DMS114 treated with DMSO at 0.1 percent for 48 hours (cell line): ENCODE data around the gene MIOX.
"Not testable (repeated sequence)": the region's sequence is repeated elsewhere in the genome, so short reads cannot be mapped to it uniquely, and the experiment has no call there.

Experiments
- DNase-seq: peaks from one replicate; lab custom pipeline; 2025; ENCODE audit not compliant: unreplicated experiment; lab: John Stamatoyannopoulos, UW

MIOX gene

DNA sequence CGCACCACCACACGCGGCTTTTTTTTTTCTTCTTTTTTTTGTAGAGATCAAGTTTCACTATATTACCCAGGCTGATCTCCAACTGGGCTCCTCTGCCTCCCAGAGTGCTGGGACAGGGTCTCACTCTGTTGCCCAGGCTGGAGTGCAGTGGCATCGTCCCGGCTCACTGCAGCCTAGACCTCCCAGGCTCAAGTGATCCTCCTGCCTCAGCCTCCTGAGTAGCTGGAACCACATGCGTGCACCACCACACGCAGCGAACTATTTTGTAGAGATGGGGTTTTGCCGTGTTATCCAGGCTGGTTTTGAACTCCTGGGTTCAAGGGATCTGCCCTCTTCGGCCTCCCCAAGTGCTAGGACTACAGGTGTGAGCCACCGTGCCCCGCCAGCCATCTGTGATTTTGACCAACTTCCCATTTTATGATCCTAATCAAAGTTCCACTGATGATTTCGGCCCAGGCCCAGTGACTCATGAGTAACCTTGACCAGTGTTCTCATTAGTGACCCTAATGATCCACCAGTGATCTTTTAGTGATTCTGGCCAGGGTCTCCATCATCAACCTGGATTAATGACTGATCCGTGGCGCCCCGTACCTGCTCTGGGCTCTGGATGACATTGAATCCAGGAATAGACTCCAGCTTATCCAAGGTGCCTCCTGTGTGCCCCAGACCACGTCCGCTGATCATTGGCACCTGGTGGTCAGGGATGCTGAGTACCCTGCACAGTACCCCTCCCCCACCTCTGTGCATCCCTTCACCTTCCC, 41.4 kb downstream of the MIOX start:
- no peak for DNase-seq

DNA sequence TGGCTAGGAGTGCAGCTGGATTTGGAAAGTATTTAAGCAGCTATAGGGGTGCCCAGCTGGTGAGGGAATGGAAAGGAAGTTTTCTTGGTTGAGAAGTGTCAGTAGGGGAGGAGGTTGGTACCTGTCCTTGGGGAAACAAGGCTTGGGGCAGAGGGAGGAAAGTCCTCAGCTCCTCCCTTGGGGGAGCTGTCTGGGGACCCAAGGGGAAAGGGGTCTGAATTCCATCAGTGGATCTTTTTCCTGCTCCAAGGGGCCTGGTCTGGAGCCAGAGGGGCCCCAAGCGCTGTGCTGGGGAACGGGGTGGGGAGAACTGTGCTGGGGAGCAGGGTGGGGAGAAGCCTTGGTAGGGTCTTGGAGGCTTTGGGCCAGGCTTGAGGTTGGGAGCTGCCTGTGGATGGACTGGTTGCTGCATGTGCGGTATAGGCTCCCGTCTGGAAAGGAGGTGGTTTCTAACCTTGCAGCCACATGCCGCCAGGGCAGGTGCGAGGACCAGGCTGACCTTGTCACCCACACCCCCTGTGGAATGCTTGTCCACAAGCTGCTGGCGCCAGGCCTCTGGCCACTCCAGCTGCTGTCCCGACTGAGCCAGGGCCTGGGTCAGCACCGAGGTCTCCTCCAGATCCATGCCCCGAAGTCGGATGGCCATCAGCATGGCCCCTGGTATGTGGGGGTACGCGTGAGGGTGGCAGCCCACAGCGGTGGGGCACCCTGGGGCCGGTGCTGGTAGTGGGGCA, 42.2 kb downstream of the MIOX start:
- DNase-seq = no peak

DNA sequence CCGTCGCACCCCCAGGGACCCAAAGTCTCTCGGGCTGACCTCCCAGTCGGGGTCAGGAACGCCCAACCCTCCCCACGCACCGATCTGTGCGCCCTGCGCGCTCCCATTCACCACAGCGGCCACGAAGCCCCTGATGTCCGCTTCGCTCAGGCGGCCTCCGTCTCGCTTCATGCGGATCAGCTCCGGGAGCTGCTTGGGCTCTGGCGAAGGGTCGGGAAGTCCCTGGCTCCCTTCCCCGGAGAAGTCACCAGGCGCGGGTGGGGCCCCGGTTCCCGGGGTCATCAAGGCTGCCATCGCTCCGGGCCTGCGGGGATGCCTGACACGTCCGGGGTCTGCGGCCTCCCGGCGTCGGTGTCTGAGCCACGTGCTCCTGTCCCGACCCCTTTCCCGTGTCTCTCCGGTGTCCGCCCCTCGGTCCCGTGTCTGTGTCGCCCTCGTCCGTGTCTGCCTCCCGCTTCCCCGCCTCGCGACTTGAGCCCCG, 42.8 kb downstream of the MIOX start:
- DNase-seq = no peak

DNA sequence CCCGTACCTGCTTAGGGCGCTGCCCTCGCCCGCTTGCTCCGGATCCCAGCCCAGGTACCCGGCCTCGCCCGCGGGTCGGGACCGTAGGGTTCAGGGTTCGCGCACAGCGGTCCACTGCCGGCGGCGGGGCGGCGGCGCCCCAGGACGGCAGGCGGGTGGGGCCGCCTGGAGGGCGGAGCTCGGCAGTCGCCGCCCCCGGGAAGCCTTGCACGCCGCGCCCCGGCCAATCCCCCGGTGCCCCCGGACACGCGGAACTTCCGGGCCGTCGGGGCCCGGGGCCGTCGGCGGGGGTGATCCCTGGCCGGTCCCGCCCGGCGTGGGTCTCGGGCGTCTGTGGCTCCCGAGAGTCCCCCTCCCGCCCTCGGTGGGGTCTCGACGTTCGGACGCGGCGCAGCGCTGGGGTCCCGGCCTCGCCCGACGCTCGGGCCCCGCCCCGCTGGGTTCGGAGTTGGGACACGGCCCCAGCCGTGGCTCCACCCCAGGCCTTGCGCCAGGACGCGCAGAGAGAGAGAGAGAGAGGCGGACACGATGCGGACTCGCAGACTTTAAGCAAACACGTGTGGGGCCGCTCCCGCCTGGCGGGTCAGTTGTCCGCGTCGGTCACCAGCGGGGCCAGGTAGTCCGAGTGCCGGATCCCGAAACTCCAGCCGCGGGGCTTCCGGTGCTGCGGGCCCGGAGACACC, 43.4 kb downstream of the MIOX start, which contains the start of gene TYMP:
TYMP (minus strand) TSS at position 116 of the 683 bp plus-strand sequence. CDS start 303 bp downstream, outside the sequence.
- DNase-seq = no peak

DNA sequence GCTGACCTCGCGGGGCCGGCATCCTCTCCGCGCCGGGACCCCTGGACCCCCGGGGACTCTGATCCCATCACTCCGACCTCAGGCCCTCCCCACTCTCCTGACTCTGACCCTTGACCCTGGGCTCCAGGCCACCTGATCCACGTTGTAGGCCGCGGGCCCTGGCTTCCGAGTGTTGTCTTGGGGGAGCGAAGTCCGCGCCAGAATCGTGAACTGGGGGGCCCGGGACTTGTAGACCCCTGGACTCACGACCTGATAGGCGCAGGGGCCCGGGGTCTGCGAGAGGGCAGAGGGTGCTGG, 43.9 kb downstream of the MIOX start:
- DNase-seq = no peak

DNA sequence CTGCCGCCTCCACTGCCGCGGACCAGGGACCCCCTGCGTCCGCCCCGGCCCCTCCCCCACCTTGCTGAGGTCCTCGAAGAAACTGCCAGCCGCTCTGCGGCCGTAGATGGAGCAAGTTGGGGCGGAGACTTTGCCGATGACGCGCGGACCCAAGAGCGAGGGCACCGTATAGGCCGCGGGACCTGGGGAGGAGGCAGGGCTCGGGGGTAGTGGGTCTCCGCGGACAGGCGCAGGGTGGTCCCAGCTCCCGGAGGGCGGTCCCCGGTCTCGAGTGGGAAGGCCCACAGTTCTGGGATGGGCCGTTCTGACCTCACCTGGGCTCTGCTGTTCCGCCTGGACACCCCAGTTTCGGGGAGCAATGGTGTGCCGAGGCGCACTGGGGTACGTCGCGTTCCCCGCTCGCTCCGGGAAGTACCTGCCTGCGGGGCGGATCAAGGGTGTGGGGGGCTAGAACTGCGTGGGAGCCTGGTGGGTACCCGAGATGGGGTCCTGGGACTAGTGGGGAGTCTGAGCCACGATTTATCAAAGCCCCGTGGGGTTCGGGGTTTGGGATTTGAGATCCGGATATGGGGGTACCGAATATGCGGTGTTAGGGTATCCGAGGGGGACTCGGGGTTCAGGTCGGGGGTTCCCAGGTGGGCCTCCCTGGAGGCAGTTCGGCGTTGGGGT, 44.4 kb downstream of the MIOX start:
- DNase-seq = peak; percentile 22

DNA sequence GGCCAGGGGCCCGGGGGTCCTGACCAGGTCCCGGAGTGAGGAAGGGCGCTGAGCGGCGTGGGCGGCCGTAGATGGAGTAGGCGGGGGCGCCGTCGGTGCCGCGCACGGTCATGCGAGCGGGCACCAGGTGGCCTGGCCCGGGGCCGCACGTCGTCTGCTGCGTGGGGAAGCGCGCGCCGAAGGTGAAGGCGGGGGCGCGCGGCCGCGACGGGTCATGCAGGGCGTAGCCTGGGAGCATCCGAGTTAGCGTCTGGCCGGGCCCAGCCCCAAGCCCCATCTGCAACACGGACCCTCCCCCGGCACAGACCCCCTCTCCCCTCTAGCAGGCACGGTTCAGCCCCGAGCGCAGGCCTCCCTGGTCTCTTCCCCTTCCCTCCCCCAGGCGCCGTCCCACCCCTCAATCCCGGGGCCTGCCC, 44.9 kb downstream of the MIOX start:
- DNase-seq = no peak

DNA sequence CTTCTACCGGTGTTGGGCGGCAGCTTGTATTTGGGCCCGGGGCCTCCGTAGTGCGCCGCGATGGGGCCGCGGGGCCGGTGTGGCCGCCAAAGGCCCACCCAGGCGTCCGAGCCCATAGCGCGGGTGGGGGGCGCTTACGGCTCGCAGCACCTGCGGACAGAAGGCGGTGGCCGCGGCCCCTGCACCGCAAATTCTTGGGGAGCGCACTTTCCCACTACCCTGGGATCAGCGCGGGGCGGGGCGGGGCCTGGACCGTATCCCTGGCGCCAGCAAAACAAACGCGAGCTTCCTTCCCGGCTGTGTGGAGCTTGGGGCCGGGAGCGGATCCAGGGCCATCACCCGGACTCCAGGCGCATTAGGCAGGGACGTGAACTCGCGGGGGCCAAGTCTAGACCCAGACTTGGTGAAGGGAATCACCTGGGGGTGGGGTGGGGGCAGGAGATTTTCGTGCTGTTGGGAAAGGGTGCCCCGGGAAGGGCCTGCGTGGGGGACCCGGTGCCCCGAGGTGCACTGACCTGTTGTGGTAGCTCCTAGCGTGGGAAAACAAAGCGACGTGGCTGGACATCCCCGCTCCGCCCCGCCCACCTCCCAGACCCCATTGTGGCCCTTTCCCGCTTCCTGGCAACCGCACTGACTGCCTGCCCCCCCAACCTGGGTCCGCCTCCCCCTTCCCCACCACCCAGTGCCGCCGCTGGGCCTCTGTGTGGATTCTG, 45.5 kb downstream of the MIOX start:
- no peak for DNase-seq

DNA sequence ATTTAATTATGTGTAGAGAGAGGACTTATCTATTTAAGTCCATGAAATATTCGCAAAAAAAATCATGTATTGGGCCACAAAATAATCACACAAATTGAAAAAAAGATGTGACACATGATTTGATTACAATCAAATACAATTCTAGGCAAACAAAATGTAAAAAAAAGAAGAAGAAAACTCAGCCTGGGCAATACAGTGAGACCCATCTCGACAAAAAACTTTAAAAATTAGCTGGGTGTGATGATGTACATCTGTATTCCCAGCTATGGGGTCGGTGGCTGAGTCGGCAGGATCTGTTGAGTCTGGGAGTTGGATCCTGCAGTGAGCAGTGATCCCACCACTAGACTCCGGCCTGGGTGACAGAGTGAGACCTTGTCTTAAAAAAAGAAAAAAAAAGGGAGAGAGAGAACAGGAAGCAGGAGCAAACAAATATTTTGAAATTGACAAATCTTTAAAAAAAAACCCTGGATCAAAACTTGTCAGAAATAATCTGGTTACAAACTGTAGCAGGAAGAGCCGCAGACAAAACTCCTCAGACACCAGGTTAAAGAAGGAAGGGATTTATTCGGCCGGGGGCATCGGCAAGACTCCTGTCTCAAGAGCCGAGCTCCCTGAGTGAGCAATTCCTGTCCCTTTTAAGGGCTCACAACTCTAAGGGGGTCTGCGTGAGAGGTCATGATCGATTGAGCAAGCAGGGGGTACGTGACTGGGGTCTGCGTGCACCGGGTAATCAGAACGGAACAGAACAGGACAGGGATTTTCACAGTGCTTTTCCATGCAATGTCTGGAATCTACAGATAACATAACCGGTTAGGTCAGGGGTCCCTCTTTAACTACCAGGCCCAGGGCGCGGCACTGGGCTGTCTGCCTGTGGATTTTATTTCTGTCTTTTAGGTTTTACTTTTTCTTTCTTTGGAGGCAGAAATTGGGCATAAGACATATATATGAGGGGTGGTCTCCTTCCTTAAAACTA, 46.5 kb downstream of the MIOX start:
- no peak for DNase-seq

DNA sequence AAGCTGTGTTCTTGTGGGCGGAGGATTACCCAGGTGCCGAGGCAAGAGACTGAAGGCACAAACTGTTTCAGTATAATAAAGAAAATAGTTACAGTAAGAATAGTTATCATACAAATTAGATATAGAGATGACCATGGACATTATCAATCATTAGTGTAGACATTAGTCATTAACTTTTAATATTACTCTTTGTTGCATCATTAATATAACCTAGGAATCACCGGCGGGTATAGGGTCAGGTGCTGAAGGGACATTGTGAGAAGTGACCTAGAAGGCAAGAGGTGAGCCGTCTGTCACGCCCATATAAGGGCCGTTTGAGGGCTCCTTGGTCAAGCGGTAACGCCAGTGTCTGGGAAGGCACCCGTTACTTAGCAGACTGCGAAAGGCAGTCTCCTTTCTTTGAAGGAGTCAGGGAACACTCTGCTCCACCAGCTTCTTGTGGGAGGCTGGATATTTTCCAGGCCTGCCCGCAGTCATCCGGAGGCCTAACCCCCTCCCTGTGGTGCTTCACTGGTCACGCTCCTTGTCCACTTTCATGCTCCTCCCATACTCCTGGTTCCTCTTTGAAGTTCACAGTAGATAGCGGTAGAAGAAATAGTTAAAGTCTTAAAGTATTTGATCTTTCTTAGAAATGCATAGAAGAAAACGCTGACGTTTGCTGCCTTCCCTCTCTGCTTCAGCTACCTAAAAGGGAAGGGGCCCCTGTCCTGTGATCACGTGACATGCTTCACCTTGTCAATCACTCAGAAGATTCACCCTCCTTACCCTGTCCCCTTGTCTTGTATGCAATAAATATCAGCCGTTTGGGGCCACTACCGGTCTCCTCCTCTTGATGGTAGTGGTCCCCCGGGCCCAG, 47.4 kb downstream of the MIOX start:
- not testable (repeated sequence) for DNase-seq

DNA sequence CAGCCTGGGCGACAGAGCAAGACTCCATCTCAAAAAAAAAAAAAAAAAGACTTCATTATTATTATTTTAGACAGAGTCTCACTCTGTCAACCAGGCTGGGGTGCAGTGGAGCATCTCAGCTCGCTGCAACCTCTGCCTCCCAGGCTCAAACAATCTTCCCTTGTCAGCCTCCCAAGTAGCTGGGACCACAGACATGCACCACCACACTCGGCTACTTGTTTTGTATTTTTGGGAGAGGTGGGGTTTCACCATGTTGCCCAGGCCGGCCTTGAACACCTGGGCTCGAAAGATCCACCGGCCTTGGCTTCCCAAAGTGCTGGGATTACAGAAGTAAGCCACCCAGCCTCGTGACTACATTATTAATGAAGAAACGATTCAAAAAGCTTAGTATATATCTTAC, 48.5 kb downstream of the MIOX start:
- no peak for DNase-seq

DNA sequence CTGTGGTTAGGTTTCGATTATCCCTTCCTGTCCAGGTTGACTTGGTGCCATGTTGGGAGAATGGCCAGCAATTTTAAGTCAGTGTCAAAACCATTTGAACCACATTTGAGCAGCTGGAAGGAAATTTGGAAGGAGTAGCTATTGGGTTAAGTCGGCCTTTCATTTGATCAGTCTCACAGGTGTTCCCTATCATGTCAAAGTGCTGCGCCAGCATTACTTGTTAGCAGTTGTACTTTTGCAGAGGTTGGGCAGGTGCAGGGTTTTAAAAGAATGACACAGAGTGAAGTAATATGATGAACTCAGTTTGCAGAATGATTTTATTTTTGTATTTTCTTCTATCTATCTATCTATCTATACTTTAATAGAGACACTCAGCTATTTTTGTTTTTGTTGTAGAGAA, 49.6 kb downstream of the MIOX start:
- DNase-seq = no peak

DNA sequence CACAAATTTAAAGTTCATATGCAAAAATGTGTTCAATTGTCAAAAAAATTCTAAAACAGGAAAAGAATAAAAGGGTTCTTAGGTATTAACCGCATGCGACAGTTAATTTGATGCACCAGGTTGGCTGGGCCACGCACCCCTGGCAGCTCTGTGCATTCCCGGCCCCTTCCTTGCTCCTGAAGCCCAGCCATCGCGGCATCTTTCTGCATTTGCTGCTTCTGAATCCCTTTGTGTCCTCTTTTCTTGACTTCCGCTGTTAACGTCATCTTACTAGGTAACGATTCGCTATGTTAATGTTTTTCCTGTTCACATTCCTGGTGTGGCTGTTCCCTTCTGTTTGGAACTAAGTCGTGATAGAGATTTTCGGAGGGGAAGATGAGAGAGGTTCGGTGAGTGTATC, 51.1 kb downstream of the MIOX start:
- no peak for DNase-seq
